HG03064 (cell line): ENCODE measurements around the gene ABCF2.
A peak's percentile ranks its signal among the peaks of the same experiment; 100 is the strongest.

Source experiments
- ATAC-seq: cut with Tn5 transposase; IDR thresholded peaks from one replicate; pipeline ENCODE4 v1.9.1; 2021; ENCODE audit warnings: low read depth; ENCODE audit not compliant: unreplicated experiment

The ABCF2 gene

GRCh38 chr7:151228024-151228866 lies 1.2 kb upstream of the ABCF2 start:
- no peak for ATAC-seq

- ATAC-seq: peak; percentile 8
Observed at GRCh38 chr7:151226560-151226874, 488 bp downstream of the ABCF2 start.

- ATAC-seq: no peak
Observed at GRCh38 chr7:151225948-151226510, 976 bp downstream of the ABCF2 start.

GRCh38 chr7:151223728-151224127 lies 3.3 kb downstream of the ABCF2 start:
- no peak for ATAC-seq

- ATAC-seq: no peak
Observed at GRCh38 chr7:151218170-151218569, 8.8 kb downstream of the ABCF2 start.

GRCh38 chr7:151215396-151215795 lies 11.6 kb downstream of the ABCF2 start:
- ATAC-seq: no peak

- no peak for ATAC-seq
Observed at GRCh38 chr7:151213826-151214225, 13.2 kb downstream of the ABCF2 start.

- no peak for ATAC-seq
Observed at GRCh38 chr7:151212626-151213025, 14.4 kb downstream of the ABCF2 start.

GRCh38 chr7:151211155-151211772 lies 15.7 kb downstream of the ABCF2 start:
- no peak for ATAC-seq

GRCh38 chr7:151210087-151210854 lies 16.7 kb downstream of the ABCF2 start, which contains the start of gene H2BK1:
Gene H2BK1 (minus strand): TSS chr7:151210488. CDS start chr7:151210318, 170 bp downstream.
- no peak for ATAC-seq

- no peak for ATAC-seq
Observed at GRCh38 chr7:151209588-151209987, 17.4 kb downstream of the ABCF2 start.

- ATAC-seq: no peak
Observed at GRCh38 chr7:151208253-151208862, 18.6 kb downstream of the ABCF2 start.

GRCh38 chr7:151207804-151208203 lies 19.2 kb downstream of the ABCF2 start:
- ATAC-seq: no peak

- no peak for ATAC-seq
Observed at GRCh38 chr7:151207315-151207714, 19.7 kb downstream of the ABCF2 start.

- no peak for ATAC-seq
Observed at GRCh38 chr7:151206914-151207313, 20.1 kb downstream of the ABCF2 start.

- no peak for ATAC-seq
Observed at GRCh38 chr7:151205730-151206129, 21.3 kb downstream of the ABCF2 start.

GRCh38 chr7:151204383-151205032 lies 22.5 kb downstream of the ABCF2 start:
- no peak for ATAC-seq

GRCh38 chr7:151202836-151203235 lies 24.2 kb downstream of the ABCF2 start:
- ATAC-seq: no peak

GRCh38 chr7:151201751-151202150 lies 25.3 kb downstream of the ABCF2 start:
- ATAC-seq: no peak

- ATAC-seq: no peak
Observed at GRCh38 chr7:151201344-151201743, 25.7 kb downstream of the ABCF2 start.
